ENCODE data around the gene UVRAG.
A peak's percentile ranks its signal among the peaks of the same experiment; 100 is the strongest.

The UVRAG gene

GRCh38 chr11:75770102-75770501 lies 44.9 kb upstream of the UVRAG start:
- H3K9me3 ChIP-seq (ENCODE audit: insufficient read depth, low read length) = no peaks in the 10 kb centered on the region
- H2AFZ ChIP-seq (ENCODE audit: low read depth, low read length, severe bottlenecking) = no peak overlapping the region
- H3F3A ChIP-seq (ENCODE audit: insufficient read depth) = no peaks in the 10 kb centered on the region
- H3K9me2 ChIP-seq (replicated peaks; ENCODE audit: insufficient read depth, low read length) = no peaks in the 10 kb centered on the region
- H3K4me2 ChIP-seq (ENCODE audit: low read depth, low read length, poor library complexity, severe bottlenecking) = peak overlapping the region; percentile 60
- H3K4me3 ChIP-seq (ENCODE audit: insufficient read depth, low read length, poor library complexity, severe bottlenecking) = no peak overlapping the region
- H3K27ac ChIP-seq (ENCODE audit: low read depth, low read length) = no peak overlapping the region
- H3K79me2 ChIP-seq (ENCODE audit: insufficient read depth, low read length) = no peaks in the 10 kb centered on the region
- no peaks in the 10 kb centered on the region for H4K20me1 ChIP-seq (ENCODE audit: low read depth, low read length)
- H3K9ac ChIP-seq (ENCODE audit: low read length) = no peak overlapping the region
- H3K36me3 ChIP-seq (ENCODE audit: low read length) = no peaks in the 10 kb centered on the region
- TF ChIP-seq EZH2phosphoT487 (conservative IDR thresholded peaks at IDR 0.05; ENCODE audit: low read length) (no peak), CTCF (IDR thresholded peaks at IDR 0.05; ENCODE audit: insufficient read depth, low read length, poor library complexity, severe bottlenecking) (no peak)
- H3K27me3 ChIP-seq (ENCODE audit: low read length) = no peaks in the 10 kb centered on the region

GRCh38 chr11:75771646-75772410 lies 43.2 kb upstream of the UVRAG start:
- H3K9me2 ChIP-seq (replicated peaks; ENCODE audit: insufficient read depth, low read length) = no peaks in the 10 kb centered on the region
- no peaks in the 10 kb centered on the region for H3K27me3 ChIP-seq (ENCODE audit: low read length)
- no peak overlapping the region for H2AFZ ChIP-seq (ENCODE audit: low read depth, low read length, severe bottlenecking)
- H4K20me1 ChIP-seq (ENCODE audit: low read depth, low read length) = no peaks in the 10 kb centered on the region
- H3K27ac ChIP-seq (ENCODE audit: low read depth, low read length) = no peak overlapping the region
- no peaks in the 10 kb centered on the region for H3K36me3 ChIP-seq (ENCODE audit: low read length)
- H3K79me2 ChIP-seq (ENCODE audit: insufficient read depth, low read length) = no peaks in the 10 kb centered on the region
- H3K9ac ChIP-seq (ENCODE audit: low read length) = no peak overlapping the region
- TF ChIP-seq CTCF (IDR thresholded peaks at IDR 0.05; ENCODE audit: insufficient read depth, low read length, poor library complexity, severe bottlenecking) (no peak), EZH2phosphoT487 (conservative IDR thresholded peaks at IDR 0.05; ENCODE audit: low read length) (no peak)
- H3F3A ChIP-seq (ENCODE audit: insufficient read depth) = no peaks in the 10 kb centered on the region
- no peaks in the 10 kb centered on the region for H3K9me3 ChIP-seq (ENCODE audit: insufficient read depth, low read length)
- no peak overlapping the region for H3K4me3 ChIP-seq (ENCODE audit: insufficient read depth, low read length, poor library complexity, severe bottlenecking)
- H3K4me2 ChIP-seq (ENCODE audit: low read depth, low read length, poor library complexity, severe bottlenecking) = no peak overlapping the region

GRCh38 chr11:75773595-75774353 lies 41.2 kb upstream of the UVRAG start:
- no peak overlapping the region for H3K27ac ChIP-seq (ENCODE audit: low read depth, low read length)
- H3K79me2 ChIP-seq (ENCODE audit: insufficient read depth, low read length) = no peaks in the 10 kb centered on the region
- H3K4me2 ChIP-seq (ENCODE audit: low read depth, low read length, poor library complexity, severe bottlenecking) = no peak overlapping the region
- H3K36me3 ChIP-seq (ENCODE audit: low read length) = no peaks in the 10 kb centered on the region
- H4K20me1 ChIP-seq (ENCODE audit: low read depth, low read length) = no peaks in the 10 kb centered on the region
- no peaks in the 10 kb centered on the region for H3K9me2 ChIP-seq (replicated peaks; ENCODE audit: insufficient read depth, low read length)
- H3K27me3 ChIP-seq (ENCODE audit: low read length) = no peaks in the 10 kb centered on the region
- H3F3A ChIP-seq (ENCODE audit: insufficient read depth) = no peaks in the 10 kb centered on the region
- H3K4me3 ChIP-seq (ENCODE audit: insufficient read depth, low read length, poor library complexity, severe bottlenecking) = no peak overlapping the region
- TF ChIP-seq EZH2phosphoT487 (conservative IDR thresholded peaks at IDR 0.05; ENCODE audit: low read length) (no peak), CTCF (IDR thresholded peaks at IDR 0.05; ENCODE audit: insufficient read depth, low read length, poor library complexity, severe bottlenecking) (no peak)
- no peak overlapping the region for H2AFZ ChIP-seq (ENCODE audit: low read depth, low read length, severe bottlenecking)
- no peak overlapping the region for H3K9ac ChIP-seq (ENCODE audit: low read length)
- no peaks in the 10 kb centered on the region for H3K9me3 ChIP-seq (ENCODE audit: insufficient read depth, low read length)
